ENCODE results near the gene MOB4. TPM values are rescaled to one million over a fixed set of nuclear protein-coding genes. Genes with fewer than 3 reads are reported as not detected.
"Not testable (repeated sequence)": the region's sequence is repeated elsewhere in the genome, so short reads cannot be mapped to it uniquely, and the experiment has no call there.

MOB4 gene
- total RNA-seq, 1 donor = 13.7 TPM

DNA sequence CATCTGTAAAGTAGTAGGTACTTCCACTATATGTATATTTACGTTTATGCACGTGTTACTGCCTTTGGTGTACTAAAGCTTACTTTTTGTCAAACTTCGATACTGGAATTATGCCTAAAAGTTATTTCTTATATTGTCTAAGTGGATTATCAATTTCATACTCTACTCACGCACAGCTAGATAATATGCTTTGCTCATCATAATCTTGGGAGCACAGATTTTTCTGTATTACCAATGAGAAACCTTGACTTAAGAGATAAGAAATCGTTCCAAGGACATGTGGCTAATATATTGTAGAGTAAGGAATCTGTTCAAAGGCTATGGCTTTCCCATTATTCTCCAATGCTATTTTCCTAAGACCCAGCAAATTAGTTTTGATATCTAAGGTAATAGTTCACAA is 9.2 kb upstream of the MOB4 start:
- DNase-seq (ENCODE audit: low read depth in 2 of 3, low spot score in 2 of 3) = no peak

DNA sequence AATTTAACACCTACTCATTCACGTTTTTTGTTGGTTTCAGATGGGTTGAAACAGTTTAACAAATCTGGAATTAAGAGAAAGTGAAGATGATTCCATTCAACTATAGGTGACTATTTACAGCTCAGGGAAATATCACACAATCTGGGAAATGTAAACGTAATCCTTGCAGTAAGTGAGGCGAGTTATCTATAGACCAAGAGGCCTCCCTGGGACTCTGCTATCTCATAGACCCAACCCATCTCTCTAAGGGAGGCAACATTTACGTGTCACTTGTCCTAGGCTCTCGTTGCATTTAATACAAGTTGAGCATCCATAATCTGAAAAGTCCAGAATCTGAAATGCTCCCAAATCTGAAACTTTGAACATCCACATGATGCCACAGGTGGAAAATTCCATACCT is 2.0 kb upstream of the MOB4 start:
- no peak for DNase-seq (ENCODE audit: low read depth in 2 of 3, low spot score in 2 of 3)

DNA sequence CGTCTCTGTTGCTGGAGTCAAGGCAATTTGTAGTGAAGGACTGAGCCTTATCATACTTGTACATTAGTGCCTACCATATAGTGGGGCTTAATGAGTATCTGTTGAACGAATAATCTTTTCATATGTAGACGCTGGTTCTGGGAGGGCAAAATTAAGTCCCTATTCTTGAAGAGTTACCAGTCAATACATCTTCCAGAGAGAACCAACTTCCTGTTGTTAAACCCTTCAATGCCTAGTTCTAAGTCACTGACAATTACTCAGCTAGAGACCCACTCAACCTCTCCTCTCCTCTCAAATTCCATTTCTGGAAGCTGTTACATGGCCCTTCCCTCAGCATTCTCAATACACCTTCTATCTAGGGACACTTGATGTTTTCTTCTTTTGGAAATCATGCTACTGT is 1.1 kb upstream of the MOB4 start:
- peak in 1 of 3 donors; percentile 11 for DNase-seq (ENCODE audit: low read depth in 2 of 3, low spot score in 2 of 3)

DNA sequence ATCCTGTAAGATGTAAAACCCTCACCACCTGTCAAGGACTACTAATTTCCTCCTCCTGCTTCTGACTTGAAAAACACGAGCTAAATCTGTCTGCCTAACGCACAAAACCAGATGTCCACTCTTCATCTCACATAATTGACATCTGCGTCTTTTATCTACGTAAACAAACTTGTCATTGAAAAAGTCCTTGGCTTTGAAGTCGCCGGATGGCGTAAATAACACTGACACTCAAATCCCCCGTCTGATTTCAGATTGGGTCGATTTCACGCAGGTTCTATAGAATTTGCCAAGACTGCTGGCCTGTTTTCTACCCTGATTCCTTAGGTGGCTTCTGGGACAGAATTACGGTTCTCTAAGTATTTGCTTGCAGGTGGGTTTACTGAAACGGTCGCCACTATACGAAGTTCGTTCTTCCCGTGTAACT is 539 bp upstream of the MOB4 start:
- no peak for DNase-seq (ENCODE audit: low read depth in 2 of 3, low spot score in 2 of 3)

DNA sequence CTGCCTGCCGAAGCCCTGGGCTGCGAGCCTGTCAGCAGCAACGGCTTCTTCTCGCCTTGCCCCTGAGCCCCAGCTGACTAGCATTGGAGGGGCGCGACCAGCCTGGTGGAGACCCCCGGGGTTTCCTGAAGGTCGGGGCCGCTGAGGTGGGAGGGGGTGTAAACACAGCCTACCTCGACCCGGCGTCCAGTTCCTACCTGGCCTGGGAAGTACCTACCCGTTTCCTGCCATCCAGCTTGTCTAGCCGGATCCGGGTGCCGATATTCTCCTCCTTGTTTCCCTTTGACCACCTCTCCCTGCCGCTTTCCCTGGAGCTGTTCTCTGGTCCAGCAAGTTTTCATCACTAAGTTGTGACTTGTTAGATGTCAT is 511 bp downstream of the MOB4 start:
- peak in 2 of 3 donors; percentile 6 to 11 for DNase-seq (ENCODE audit: low read depth in 2 of 3, low spot score in 2 of 3)

DNA sequence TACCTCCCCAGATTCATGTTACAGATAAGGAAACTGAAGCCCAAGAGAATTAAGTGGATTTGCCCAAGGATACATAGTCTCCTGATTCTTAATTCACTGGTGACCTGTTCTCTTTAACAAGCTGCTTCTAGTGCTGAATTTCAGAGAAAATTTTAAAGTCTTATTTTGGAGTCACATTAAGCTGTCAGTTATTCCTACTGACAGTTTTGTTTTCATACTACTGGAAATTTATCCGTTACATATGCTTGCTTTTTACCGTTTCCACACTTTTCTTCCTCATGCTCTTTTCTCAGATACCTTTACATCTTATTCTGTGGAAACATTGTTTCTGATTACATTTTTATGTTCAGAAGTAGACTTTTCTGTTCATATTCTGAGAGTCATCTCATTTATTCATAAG is 1.3 kb downstream of the MOB4 start:
- DNase-seq (ENCODE audit: low read depth in 2 of 3, low spot score in 2 of 3) = no peak

DNA sequence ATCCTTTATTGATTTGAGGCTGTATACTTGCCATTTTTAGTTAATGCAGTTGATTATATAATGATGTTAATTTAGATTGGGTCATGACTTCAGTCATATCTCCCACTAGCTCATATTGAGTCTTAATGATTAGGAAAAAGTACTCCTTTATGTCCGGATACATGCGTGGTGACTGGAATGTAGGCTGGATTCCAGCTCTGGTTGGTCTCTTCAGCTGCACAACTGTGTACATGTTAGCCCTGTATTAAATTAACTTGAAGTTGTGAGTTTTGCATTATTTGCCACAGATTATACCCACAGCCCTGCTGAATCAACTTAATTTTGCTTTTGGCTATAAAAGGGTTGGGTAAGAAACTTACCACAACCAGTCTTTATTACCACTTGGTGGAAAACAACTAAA is 22.5 kb downstream of the MOB4 start:
- no peak for DNase-seq (ENCODE audit: low read depth in 2 of 3, low spot score in 2 of 3)

DNA sequence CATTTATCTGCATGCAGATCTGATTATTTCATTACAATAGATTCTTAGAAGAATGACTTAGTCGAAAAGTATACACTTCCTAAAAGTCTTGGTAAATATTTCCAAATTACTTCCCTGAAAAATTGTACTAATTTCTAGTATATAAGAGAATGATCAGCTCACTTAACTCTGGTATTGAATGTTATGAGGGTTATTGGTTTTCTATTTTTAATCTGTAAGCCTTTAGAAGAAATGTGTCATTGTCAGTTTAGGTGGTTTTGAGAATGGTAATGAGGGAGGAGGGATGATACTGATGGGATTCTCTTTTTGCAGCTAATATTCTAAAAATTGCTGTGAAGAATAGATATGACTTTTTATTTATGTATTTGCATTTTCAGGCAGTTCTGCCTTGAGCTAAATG is 23.9 kb downstream of the MOB4 start:
- no peak for DNase-seq (ENCODE audit: low read depth in 2 of 3, low spot score in 2 of 3)

DNA sequence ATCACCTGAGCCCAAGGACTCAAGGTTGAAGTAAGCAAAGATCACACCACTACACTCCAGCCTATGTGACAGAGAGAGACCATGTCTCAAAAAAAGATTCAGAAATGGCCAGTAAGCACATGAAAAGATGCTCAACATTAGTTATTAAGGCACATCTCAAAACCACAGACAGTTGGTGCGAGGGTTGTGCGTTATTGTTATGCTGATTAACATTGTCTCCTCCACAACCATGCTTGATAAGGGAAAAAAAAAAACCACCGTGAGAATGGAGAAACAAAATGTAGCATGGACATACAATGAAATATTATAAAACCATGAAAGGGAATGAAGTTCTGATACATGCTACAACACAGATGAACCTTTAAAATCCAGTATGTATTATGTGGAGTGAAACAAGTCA is 27.3 kb downstream of the MOB4 start:
- DNase-seq (ENCODE audit: low read depth in 2 of 3, low spot score in 2 of 3) = no peak

DNA sequence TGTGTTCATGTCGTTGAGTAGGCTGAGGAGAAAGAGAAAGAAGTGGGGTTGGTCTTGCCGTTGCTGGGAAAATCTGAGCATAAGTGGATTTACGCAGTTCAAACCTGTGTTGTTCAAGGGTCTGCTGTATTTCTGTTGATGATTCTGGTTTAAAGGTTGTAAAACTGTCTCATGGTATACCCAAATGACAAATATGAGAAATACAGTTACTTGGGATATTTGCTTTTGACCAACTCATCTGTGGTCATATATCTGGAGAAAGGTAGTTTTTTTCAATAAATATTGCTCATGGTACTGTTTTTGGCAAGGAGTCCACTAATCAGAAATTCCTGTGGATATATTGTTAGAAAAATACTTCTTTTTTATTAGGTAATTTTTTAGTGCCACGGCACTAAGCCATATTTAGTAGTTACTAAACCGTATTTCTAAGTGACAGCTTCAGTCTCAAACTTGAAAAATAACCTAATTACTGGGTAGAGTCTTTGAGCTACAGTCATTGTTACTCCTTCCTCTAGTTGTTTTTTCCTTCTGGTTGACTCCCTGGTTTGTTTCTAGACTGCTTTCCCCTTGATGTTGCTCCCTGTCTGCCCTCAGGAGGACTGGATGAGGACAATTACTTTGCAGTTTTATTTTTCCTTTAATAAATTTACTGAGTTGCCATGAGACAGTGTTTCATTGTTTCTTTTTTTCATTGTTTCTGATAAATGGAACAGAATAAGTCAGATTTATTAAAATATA is 31.5 kb downstream of the MOB4 start:
- DNase-seq (ENCODE audit: low read depth in 2 of 3, low spot score in 2 of 3) = no peak

DNA sequence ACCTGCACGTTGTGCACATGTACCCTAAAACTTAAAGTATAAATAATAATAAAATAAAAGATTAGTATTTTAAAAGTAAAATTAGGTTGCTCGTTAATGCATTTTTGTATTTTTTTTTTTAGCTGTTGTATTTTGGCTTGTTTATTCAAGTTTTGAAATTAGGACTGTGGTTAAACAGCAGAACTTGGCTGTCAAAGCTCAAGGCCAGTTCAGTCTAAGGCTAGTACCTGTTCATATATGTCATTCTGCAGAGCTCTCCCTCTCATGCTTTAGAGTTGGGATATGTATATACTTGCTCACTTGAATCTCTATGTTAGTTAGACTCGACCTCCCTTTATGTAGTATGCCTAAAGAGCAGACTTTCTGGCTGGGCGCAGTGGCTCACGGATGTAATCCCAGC is 32.7 kb downstream of the MOB4 start:
- no peak for DNase-seq (ENCODE audit: low read depth in 2 of 3, low spot score in 2 of 3)

DNA sequence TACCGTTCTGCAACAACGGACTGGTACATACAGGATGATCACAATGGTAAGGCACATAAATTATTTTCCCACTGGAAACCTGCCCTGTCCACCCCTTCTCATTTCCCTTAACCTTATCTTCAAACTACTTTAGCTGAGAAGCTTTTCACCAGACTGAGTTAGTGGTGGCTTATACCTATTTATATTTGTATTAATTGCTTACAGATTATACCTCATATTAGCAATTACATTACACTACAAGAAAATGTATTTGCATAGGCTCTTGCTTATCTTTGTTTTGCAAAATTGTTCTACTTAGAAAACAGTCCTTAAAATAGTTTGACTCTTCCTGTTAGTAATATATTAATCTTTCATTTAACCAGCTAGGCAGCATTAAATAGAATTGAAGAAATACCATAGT is 35.4 kb downstream of the MOB4 start:
- not testable (repeated sequence) for DNase-seq (ENCODE audit: low read depth in 2 of 3, low spot score in 2 of 3)

DNA sequence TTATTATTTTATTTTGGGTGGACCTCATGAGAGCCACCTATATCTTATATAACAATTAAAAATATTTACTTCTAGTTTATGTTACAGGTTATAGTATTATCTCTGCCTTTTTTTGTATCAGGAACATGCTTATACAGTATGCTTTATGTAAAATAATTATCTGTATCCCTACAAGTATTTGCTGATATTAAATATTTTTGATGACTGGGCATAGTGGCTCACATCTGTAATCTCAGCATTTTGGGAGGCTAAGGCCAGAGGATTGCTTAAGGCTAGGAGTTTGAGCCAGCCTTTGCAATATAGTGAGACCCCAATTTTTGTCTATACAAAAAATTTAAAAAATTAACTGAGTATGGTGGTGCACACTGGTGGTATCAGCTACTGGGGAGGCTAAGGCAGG is 39.6 kb downstream of the MOB4 start:
- no peak for DNase-seq (ENCODE audit: low read depth in 2 of 3, low spot score in 2 of 3)

DNA sequence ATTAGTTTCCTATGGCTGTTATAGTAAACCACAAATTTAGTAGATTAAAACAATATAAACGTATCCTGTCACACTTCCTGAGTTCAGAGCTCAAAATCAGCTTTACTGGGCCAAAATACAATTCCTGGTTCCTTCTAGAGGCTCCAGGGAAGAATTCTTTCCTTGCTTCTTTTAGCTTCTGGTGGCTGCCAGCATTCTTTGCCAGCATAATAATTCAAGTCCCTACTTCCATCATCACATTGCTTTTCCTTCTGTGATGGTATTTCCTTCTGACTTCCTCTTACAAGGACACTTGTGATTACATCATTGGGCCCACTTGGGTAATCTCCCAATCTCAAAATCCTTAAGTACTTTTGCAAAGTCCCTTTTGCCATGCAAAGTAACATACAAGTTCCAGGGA is 40.6 kb downstream of the MOB4 start:
- no peak for DNase-seq (ENCODE audit: low read depth in 2 of 3, low spot score in 2 of 3)

DNA sequence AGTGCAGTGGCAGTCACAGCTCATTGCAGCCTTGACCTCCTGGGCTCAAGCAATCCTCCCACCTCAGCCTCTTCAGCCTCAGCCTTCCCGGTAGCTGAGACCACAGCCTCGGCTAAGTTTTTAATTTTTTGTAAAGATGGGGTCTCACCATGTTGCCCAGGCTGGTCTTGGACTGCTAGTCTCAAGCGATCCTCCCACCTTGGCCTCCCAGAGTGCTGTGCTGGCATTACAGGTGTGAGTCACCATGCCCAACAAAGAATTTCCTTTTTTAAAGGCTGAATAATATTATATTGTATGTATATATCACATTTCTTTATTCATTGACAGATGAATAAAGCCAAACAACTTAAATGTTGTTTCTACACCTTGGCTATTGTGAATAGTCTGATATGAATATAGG is 42.5 kb downstream of the MOB4 start:
- no peak for DNase-seq (ENCODE audit: low read depth in 2 of 3, low spot score in 2 of 3)

DNA sequence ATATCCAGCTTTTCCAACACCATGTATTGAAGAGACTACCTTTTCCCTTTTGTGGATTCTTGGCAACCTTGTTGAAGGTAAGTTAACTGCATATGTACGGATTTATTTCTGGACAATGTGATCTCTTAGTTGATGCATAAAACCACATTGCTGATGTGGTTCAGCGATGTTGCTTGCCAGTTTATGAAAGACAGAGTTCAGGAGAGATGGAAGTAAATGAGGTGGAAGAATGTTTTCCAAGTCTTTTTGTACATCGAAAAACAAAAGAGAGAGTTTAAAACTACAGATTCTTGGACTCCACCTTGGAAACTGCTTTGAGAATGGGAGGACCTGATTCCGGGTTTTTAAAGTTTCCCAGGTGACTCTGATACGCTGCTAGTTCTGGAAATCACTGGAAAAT is 43.8 kb downstream of the MOB4 start:
- DNase-seq (ENCODE audit: low read depth in 2 of 3, low spot score in 2 of 3) = no peak

DNA sequence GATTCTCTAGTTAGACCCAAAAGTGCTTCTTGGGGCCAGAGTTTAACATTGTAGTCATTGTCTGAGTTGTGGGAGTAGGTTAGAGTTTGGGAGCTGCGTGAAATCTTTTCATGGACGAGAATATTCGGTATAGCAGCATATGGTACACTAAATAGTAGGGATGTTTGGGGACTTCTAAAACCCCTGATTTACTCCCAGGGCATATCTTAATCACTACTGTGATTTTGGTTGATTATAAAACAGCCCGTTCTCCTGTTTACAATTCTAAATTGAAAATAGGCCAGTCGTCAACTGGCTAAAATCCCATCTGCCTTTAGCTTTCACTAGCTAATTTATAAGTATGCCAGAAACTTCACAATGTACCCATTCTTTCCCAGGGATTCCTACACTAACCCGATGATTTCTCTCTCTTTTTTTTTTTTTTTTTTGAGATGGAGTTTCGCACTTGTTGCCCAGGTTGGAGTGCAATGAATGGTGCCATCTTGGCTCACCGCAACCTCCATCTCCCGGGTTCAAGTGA is 44.3 kb downstream of the MOB4 start:
- DNase-seq (ENCODE audit: low read depth in 2 of 3, low spot score in 2 of 3) = no peak

DNA sequence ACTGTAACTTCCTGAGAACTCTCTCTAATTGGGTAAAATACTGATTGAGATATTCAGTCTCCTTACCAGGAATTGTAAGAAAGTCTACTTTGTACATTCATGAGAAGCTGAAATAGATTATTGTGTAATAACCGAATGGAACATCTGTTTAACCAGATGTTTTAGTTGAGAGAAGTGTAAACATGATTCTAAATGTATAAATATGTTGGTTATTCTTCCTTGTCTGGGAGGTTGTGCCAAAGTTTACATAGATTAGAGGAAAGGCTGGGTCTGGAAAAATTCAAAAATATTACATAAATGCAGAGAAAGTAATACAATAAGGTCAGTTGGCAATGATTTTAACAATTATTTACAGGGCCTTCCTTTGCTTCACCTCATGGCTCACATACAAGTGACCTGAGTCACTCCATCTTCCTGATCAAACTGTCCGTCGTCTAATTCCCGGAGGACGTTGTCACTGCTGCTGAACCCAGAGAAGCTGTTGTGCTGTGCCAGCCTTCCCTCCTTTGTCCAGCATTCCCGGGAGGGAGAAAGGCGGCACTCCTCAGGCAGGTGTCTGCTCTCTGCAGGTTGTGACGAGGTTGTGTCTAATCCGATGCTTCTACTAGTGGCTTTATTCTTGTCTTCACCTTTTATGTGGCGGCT is 55.9 kb downstream of the MOB4 start:
- DNase-seq (ENCODE audit: low read depth in 2 of 3, low spot score in 2 of 3) = no peak

DNA sequence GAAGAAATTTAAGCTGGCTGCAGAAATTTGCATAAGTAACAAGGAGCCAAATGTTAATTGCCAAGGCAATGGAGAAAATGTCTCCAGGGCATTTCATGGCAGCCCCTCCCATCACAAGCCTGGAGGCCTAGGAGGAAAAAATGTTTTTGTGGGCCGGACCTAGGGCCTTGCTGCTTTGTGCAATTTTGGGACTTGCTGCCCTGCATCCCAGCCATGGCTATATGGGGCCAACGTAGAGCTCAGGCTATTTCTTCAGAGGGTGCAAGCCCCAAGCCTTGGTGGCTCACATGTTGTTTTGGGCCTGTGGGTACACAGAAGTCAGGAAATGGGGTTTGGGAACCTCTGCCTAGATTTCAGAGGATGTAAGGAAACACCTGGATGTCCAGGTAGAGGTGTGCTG is 57.7 kb downstream of the MOB4 start:
- DNase-seq (ENCODE audit: low read depth in 2 of 3, low spot score in 2 of 3) = no peak

DNA sequence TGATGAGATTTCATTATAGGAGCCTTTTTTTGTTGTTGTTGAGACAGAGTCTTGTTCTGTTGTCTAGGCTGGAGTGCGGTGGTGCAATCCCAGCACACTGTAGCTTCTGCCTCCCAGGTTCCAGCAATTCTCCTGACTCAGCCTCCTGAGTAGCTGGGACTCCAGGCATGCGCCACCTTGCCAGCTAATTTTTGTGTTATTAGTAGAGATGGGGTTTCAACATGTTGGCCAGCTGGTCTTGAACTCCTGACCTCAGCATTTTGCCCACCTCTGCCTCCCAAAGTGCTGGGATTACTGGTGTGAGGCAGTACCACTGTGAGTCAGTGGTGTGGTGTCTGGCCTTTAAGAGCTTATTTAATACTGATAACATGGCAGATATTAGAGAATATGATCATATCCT is 60.1 kb downstream of the MOB4 start:
- no peak for DNase-seq (ENCODE audit: low read depth in 2 of 3, low spot score in 2 of 3)

DNA sequence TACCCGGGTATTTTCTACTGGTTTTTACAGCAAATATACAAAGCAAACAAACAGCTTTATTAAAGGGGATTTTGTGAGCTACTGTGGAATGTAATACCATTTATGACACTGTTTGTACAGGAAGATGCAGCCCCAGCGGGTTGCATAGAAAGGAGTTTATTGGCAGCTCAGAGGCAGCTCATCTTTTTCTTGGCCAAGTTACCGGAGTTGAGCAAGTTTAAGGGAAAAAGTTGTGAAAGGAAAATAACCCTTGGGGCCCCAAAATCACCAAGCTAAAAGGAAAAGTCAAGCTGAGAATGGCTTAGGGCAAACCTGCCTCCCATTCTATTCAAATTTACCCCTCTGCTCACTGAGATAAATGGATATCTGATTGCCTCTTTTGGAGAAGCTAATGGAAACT is 60.8 kb downstream of the MOB4 start:
- DNase-seq (ENCODE audit: low read depth in 2 of 3, low spot score in 2 of 3) = no peak

DNA sequence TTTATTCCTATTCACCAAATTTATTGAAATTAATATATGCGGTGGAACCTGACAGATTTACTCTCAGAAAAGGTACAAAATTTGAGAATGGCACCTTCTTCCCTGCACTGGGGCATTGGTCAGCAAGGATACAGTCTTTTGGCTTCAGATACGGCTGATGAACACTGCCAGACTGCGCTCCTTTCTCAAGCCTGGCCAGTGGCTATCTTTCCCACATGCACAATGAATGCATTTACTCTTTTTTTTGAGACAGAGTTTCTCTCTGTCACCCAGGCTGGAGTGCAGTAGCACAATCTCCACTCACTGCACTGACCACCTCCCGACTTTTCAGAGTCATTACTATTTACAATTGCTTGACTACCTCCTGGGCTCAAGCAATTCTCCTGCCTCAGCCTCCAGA is 61.6 kb downstream of the MOB4 start:
- no peak for DNase-seq (ENCODE audit: low read depth in 2 of 3, low spot score in 2 of 3)

DNA sequence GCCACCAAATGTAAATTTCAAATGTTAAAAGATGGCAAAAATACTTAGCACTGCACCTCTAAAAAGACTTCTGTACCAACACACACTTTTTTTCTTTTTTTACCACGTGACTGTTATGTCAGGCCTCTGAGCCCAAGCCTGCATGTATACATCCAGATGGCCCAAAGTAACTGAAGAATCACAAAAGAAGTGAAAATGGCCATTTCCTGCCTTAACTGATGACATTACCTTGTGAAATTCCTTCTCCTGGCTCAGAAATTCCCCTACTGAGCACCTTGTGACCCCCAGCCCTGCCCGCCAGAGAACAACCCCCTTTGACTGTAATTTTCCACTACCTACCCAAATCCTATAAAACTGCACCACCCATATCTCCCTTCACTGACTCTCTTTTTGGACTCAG is 62.4 kb downstream of the MOB4 start:
- not testable (repeated sequence) for DNase-seq (ENCODE audit: low read depth in 2 of 3, low spot score in 2 of 3)

All from hematopoietic multipotent progenitor cell (in vitro differentiated cells).